ENCODE measurements around the gene TAS2R41.
"Not testable (repeated sequence)": the region's sequence is repeated elsewhere in the genome, so short reads cannot be mapped to it uniquely, and the experiment has no call there.

The TAS2R41 gene

GRCh38 chr7:143518941-143519340, 41.3 kb downstream of the TAS2R41 start:
- no peak for DNase-seq (ENCODE audit: low read depth)

- DNase-seq (ENCODE audit: low read depth) = no peak
These were observed 41.9 kb downstream of the TAS2R41 start for GRCh38 chr7:143519411-143520131.

DNA sequence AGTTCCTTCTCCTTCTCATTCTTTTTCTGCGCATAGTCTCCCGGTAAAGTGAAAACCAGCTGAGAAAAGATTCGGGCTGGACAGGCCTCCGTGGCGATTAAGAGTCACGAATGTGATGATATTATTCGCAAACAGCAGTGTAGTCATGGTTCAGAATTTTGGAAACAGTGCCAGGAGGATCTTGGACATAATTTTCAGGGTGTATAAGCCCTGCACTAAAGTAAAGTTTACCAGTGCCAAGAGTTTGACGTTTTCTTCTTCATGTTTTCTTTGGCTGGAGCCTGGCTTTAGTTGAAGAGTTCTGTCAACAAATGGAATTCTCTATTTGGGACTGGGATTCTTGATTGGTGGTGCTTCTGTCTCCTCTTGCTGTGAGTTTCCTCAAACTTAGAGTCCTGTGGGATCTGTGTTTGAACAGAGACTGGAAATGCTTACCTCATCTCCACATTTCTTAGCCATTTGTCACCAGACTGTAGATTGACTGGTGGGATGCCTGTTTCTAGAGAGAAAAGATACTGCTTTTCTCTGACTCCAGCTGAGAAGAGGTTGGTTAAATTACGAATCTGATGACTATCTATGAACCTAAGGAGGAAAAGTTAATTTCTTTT, 44.7 kb downstream of the TAS2R41 start:
- not testable (repeated sequence) for DNase-seq (ENCODE audit: low read depth)
